ENCODE results near the gene SIPA1L3.

- TF ChIP-seq ZNF274 (IDR thresholded peaks at IDR 0.05; ENCODE audit: low read depth, low read length) (no peak), YY1 (IDR thresholded peaks at IDR 0.05; ENCODE audit: insufficient read depth, insufficient read length) (no peak), SUZ12 (IDR thresholded peaks at IDR 0.05; ENCODE audit: extremely low read depth, insufficient read depth, insufficient read length) (no peak)
These were observed 343.4 kb downstream of the SIPA1L3 start for GRCh38 chr19:38250428-38250820.
